Activated CD8-positive, alpha-beta memory T cell treated with anti-CD3 and anti-CD28 coated beads for 48 hours (primary cell): Measurements from ENCODE around the gene RESP18.
A peak's percentile ranks its signal among the peaks of the same experiment; 100 is the strongest.
"Not testable (repeated sequence)": the region's sequence is repeated elsewhere in the genome, so short reads cannot be mapped to it uniquely, and the experiment has no call there.

Experiments
- DNase-seq, 3 experiments: peaks; one replicate each; pipeline ENCODE4 v3.0.0-alpha.2; 2020; ENCODE audit warnings: low read depth in 2 of 3, low spot score in 2 of 3

Gene RESP18

DNA sequence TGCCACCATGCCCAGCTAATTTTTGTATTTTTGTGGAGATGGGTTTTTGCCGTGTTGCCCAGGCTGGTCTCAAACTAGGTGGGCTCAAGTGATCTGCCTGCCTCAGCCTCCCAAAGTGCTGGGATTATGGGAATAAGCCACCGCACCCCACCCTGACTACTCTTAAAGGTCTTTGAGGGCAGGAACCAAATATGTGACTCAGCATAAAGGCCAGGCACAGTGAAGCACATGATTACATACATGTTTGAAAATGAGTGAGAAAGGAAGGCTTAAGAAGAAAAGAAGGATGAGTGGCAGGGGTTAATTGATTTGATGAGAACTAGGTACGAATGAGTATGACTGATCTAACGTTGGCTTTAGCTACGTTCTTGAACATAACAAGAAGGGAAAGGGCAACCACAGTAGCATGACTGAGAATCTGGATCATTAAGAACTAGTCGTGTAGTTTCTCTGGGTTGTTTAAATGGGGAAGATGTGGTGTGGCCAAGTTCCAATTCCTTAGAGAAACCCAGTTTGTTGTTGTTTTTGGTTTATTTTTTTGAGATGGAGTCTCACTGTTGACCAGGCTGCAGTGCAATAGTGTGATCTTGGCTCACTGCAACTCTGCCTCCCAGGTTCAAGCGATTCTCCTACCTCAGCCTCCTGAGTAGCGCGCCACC, 6.8 kb downstream of the RESP18 start:
- no peak for DNase-seq

DNA sequence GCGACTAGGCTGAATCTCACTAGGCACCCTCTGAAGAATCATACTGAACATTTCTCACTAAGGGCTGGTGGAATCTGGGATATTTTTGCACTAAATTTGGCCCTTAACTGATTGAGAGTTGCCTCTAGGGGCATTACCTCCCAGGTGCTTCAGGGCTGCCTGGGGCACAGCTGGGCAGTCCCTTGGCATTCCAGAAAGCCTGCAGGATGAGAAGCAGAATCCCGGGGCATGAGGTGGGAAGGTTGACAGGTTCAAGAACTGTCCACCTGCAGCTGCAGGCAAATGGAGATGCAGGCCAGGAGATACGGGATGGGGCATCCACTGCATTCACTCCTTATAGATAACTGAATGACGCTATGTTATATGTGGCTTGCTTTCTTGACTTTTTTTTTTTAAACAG, 7.4 kb downstream of the RESP18 start:
- DNase-seq: no peak

DNA sequence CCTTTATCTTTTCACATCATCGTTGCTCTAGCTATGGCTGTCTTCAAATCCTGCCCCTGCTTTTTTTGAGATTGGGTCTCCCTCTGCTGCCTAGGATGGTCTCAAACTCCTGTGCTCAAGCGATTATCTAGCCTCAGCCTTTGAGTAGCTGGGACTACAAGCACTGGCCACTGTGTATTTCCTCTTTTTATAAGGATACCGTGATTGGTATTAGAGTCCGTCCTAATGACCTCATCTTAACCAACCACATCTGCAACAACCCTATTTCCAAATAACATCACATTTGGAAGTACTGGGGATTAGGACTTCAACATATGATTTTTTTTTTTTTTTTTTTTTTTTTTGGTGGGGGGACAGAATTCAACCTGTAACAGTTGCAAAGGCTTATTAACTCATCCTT, 9.1 kb downstream of the RESP18 start:
- no peak for DNase-seq

DNA sequence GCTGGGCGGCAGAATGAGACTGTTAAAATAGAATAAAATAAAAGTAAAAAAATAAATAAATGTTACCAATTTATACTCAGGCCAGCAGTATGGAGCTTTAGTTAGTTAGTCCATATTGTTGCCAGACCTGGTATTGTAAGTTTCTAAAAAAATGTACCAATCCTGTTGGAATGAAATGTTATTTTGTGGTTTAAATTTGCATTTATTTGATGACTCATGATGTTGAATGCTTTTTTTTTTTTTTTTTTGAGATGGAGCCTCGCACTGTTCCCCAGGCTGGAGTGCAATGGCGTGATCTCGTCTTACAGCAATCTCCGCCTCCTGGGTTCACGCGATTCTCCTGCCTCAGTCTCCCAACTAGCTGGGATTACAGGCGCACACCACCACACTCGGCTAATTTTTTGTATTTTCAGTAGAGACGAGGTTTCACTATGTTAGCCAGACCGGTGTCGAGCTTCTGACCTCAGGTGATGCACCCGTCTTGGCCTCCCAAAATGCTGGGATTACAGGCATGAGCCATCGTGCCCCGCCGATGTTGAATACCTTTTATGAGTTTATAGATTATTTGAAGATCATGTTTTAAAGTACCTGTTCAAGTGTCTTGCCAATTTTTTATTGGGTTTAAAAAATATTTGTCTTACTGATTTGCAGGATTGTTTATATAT, 17.6 kb downstream of the RESP18 start:
- no peak for DNase-seq

DNA sequence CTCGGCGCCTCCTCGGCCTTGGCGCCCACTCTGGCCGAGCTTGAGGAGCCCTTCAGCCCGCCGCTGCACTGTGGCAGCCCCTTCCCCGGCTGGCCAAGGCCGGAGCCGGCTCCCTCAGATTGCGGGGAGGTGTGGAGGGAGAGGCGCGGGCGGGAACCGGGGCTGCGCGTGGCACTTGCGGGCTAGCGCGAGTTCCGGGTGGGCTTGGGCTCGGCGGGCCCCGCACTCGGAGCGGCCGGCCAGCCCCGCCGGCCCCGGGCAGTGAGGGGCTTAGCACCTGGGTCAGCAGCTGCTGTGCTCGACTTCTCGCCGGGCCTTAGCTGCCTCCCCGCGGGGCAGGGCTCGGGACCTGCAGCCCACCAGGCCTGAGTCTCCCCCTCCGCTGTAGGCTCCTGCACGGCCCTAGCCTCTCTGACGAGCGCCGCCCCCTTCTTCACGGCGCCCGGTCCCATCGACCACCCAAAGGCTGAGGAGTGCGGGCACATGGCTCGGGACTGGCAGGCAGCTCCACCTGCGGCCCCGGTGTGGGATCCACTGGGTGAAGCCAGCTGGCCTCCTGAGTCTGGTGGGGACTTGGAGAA, 19.8 kb downstream of the RESP18 start:
- not testable (repeated sequence) for DNase-seq

DNA sequence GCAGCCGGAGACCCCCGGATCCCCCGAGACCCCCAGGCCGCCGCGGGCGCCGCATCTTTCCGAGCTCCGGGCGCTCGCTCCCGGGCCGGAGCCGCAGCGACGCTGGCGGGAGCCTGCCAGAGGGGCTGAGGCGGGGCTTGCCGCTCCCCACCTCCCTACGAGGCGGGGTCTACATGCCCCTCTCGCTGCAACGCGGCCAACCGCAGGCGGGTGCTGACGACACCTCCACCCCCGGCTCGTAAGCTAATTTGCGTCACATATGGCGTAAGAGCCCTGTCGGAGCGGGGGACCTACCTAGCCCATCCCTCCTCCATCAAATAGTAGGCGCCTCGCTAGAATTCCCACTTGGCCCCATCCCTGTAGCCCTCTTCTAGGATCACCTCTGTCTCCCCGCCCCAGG, 23.3 kb downstream of the RESP18 start, which contains the start of gene PTPRN:
Gene PTPRN, minus strand, starts transcription at position 124 of the 400 bp plus-strand sequence. Its CDS starts 69 bp downstream, at position 55.
- no peak for DNase-seq

DNA sequence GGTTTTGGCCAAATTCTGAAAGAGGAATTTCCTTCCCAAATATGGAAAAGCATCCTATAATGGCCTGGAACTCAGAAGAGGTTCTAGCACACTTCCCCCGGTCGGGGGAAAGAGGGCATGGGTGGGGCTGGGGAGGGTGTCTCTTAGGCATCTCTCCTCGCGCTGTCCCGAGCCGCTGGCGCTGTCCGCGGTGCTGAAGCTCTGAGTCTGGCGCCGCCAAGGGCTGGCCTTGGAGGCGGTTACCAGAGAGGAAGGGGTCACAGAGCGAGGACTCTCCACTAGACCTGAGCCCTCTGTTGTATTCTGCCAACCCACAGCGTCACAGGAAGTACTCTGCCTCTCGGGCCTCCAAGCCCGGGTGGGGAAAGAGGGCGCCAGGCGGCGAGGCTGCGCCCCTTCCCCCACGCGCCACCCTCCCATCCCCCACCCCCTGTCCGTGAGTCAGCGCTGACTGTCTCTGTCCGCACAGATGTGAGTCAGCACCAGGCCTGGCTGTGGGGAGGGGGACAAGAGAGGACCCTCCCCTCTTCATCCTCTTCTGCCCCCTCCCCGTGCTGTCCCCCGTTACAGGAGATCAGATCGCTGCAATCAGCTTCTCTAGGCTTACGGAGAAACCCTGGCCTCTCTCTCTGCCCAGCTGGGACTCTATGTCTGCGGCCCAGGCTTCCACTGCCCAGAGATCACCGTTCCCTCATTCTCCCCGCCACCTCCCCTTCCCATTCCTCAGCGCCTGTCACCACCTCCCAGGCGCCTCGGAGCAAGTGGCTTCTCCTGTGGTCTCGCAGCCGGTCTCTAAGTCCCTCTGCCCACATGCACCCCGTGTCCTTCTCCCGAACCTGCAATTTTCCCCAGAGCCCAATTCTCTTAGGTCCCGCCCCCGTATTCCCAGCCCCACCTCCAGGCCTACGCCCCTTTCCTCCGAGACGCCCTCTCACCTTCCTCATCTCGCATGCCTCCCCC, 24.1 kb downstream of the RESP18 start:
- peak; percentile 23 to 66 (median 53) for DNase-seq

DNA sequence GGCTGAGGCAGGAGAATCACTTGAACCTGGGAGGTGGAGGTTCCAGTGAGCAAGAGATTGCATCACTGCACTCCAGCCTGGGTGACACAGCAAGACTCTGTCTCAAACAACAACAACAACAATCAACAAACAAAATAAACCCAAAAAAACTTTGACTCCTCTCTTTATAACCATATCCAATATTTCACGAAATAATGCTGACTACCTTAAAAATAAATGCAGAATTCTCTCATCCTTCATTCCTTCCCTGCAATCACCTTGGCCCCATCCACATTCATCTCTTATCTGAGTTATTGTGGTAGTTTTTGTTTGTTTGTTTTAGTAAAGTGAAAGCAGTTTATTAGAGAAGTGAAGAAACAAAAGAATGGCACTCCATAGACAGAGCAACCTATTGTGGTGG, 26.5 kb downstream of the RESP18 start:
- no peak for DNase-seq

DNA sequence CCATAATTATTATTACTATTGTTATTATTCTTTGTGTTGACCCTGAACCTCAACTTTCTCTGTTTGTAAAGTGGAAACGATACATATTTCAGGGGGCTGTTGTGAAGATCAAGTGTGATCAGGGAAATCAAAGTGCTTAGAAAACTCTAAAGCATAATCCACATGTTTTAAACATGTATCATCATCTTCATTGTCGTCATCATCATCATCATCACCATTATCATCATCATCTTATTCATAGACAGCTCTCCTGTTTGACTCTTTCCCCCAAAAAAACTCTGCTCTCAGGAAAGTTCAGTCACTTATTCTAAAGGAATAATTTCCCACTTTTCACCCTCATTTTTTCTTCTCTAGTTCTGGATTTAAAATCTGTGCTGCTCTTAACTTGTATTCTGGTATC, 28.3 kb downstream of the RESP18 start:
- no peak for DNase-seq

DNA sequence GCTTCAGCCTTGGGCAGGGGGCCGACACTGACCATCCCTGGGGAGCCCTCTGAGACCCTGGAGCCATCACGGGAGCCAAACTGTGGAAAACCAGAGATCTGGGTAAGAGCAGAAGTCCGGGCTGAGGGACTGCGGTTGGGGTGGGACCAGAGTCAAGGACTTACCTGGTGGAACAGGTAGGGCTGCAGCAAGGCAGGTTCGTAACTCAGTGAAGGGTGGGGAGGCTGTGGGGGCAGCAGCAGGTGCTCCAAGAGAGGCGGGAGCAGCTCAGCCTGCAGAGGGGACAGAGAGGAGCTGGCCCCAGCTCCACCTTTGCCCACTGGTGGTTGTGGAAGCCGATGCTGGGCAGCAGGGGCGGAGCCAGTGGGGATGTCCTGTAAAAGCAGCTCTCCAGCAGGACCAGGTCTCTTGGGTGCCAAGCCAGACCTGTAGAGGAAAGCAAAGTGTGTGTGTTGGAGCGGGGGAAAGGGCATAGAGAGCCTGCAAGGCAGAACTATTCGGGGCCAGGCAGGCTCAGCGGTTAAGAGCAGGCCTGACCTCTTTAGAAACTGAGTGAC, 30.1 kb downstream of the RESP18 start:
- no peak for DNase-seq

DNA sequence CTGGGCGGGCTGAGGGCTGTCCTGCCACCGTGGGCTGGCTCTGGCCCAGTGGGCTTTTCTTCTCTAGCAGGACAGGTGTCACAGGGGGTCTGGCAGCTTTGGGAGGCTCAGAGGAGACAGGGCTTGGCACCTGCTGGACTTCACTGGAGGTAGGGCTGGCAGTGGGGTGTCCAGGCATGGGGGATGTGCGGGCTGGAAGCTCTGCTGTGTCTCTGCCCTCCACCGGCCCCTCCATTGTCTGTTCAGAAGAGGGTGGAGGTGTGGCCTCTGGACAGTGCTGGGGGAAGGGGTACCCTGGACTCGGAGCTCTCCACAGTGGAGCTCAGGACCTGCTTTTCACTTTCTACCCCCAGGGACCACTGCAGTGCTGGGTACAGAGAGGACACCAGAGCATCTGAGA, 32.5 kb downstream of the RESP18 start:
- DNase-seq: no peak

DNA sequence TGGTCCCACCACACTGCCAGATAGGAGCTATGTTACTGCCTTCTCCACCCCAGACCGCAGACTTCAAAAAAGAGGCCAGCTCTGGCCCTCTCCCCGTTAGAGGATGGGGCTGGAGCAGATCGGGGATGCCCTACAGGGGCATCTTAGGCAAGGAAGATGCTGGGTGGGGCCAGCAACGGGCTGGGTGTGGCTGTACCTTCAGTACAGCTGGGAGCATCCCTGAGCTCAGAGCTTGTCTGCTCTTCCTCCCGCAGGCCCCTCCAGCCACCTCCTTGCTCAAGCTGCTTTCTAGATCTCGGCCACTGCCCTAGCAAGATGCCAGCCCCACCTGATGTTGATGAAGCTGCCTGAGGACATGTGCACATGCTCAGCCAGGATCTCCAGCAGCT, 33.2 kb downstream of the RESP18 start:
- DNase-seq: no peak

DNA sequence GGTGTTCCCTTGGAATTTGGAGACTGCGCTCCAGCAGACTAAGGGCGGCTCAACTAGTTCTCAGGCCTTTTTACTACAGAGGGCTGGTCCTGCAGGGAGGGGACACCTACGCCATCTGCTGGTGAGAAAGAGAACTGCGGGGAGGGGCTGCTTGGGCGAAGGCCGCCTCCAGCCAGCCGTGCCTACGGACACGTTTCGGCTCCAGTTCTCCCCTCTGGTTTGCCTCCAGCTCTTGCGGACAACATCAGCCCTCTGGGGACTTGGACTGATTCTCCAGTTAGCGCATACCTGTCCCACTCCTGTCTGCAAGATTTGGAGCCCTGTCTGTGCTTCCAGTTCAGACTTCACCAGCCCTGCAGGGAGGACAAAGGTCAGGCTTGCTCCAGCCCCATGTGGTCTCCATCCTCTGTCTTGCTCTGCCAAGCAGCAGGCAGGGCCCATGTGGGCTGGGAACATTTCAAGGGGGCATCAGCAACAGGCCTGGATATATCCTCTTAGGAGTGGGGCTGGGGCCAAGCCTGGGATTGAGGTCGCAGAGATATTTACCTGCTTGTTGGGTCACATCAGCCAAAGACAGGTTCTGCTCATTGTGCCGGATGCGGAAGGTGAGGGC, 33.7 kb downstream of the RESP18 start:
- DNase-seq: peak; percentile 69 to 92 (median 92)

DNA sequence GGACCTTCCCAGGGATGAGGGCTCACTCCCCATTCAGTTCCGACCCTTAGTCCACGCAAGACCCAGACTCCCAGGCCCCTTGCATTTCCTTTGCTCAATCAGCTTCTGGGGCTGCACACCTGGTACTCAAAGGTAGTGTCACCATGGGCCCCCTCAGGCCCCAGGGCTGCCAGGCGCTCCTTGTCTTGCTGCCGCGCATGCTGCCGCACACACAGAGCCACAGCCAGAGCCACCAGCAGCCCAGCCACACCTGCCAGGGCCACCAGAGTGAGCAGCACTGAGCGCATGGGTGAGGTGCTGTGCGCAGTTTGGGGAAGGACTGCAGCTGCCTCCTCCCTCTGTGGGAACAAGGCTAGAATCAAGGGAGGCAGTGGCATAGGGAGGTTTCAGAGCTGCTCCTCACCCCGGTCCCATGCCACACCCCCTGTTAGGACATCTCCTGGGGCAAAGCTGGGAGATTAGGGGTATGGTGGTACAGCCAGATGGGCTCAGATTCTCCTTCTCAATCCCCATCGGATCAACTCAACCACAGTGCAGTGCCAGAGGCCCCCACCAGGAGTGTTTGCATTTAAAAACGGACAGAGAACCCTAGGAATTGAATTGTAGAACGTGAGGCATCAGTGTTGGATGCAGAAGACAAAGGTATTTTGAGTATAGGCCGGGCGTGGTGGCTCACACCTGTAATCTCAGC, 34.6 kb downstream of the RESP18 start:
- DNase-seq: no peak

DNA sequence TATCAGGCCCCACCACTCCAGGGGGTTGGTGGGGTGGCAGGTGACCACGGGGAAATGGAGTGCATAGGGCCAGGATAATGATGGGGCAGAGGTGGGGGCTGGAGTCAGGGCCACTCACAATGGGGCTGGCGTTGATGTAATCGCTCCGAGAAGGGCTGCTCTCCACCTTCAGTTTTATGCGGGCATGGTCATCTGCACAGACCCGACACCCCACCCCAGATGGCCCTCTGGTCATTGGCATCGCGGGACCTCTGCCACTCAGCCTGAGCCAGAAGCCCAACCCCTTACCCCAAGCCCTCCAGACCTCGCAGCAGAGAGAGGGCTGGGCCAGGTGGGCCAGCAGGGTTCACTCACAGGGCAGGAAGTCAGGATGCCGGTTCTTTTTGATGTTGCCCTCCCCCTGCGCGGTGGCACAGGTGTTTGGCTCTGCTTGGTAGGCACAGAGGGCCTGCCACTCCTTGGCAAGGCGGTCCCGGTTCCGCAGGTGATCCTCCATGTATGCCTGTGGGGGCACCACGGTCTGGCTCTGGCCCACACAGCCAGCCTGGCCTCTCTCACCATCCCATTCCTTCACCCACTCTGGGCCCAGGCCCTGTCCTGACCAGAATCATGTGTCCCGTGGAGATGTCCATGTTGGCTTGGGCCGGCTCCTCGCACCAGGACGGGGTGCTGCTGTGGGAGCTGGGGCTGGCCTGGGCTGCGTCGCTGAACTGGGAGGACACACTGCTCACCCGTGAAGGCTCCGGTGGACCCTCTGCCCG, 35.7 kb downstream of the RESP18 start:
- DNase-seq: no peak

DNA sequence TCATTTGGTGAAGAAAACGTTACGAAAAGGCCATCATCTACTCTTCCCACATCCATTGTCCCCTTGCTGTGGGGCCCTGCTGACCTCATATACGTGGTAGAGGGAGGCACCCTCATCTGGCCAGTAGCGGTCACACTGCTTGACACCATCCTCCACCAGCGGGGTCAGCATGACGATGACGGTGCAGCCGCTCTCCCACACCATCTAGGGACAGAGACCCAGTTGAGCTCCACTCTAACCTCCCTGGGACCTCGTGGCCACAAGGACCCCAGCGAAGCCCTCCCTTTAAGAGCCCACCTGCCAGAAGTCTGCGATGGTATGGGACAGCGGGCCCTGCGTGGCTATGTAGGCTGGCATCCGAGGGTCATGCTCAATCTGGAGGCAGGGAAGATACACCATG, 36.4 kb downstream of the RESP18 start:
- no peak for DNase-seq

DNA sequence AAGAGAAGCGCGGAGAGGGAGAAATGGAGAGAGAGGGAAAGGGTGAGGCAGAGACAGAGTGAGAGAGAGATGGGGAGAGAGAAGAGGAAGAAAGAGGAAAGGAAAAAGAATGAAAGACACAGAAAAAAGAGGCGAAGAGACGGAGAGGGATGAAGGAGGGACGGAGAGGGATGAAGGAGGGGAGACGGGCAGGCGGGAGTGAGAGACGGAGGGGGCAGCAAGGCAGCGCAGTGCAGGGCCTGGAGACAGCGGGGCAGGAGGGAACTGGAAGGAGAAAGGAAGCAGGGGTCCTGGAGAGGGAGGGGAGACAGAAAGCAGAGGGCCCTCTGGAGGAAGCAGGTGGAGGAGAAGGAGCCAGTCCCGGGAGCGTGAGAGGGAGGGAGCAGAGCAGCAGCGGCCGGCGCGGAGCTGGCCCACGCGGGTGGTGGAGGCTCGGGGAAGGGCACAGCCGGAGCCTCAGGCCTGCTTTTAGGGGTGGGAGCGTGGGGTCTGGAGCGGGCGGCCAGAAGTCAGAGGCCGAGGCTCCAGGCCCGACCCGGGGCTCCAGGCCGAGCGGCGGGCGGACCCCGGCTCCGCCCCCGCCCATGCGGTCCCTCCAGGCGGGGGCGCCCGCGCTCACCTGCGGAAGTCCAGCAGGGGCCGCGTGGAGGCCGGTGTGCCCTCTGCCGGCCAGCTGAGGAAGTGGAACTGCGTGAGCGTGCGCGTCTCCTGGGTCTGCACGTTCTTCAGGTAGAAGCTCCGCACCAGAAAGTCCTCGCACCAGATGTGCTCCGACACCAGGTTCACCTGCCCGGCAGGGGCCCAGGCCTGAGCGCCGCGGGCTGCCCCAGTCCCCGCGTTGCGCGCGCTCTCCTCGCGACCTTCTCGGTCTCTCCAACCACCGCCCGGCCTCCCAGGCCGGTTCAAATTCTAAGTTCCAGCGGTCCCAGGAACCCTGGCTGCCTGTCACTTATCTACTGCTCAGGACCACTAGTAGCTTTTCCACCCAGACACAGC, 37.9 kb downstream of the RESP18 start:
- peak; percentile 72 to 79 (median 79) for DNase-seq

DNA sequence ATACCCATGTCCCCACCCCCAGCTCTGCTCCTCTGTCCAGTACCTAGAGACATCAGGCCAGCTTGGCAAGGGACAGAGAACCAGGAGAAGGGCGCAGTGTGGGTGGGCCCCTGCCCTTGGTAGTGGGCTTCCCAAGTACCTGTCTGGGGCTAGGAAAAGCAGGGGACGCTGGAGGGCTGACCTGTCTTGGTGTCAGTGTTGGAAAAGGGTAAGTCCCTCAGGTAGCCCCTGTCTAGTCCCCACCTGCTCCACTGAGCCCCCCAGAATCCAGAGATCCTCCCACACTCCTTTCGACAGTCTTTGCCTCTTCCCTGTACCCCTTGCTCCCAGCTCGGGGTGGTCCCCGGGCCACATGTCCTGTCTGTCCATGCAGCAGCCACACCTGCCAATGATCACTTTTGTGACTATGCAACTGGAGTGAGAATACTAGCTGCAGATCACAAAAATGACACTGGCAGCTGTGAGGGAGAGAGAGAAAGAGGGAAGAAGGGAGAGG, 38.8 kb downstream of the RESP18 start:
- DNase-seq: no peak
